HG03135 (cell line): ENCODE results near the gene PTPRD.
"Not testable (repeated sequence)": the region's sequence is repeated elsewhere in the genome, so short reads cannot be mapped to it uniquely, and the experiment has no call there.

Source experiments
- ATAC-seq: cut with Tn5 transposase; IDR thresholded peaks from one replicate; pipeline ENCODE4 v1.9.1; 2021; ENCODE audit warnings: mild to moderate bottlenecking, moderate library complexity; ENCODE audit not compliant: unreplicated experiment

The PTPRD gene

GRCh38 chr9:9410736-9411135, 1202.1 kb downstream of the PTPRD start:
- ATAC-seq, result no peak

GRCh38 chr9:9399982-9400381, 1212.8 kb downstream of the PTPRD start:
- ATAC-seq, result no peak

GRCh38 chr9:9396518-9396917, 1216.3 kb downstream of the PTPRD start:
- no peak for ATAC-seq

GRCh38 chr9:9395539-9395938, 1217.3 kb downstream of the PTPRD start:
- no peak for ATAC-seq

GRCh38 chr9:9392755-9393154, 1220.0 kb downstream of the PTPRD start:
- ATAC-seq, result no peak

GRCh38 chr9:9389904-9390303, 1222.9 kb downstream of the PTPRD start:
- ATAC-seq, result no peak

GRCh38 chr9:9387511-9388115, 1225.2 kb downstream of the PTPRD start:
- no peak for ATAC-seq

- ATAC-seq, result no peak
Observed at GRCh38 chr9:9362332-9362731, 1250.5 kb downstream of the PTPRD start.

- no peak for ATAC-seq
Observed at GRCh38 chr9:9352877-9353481, 1259.8 kb downstream of the PTPRD start.

GRCh38 chr9:9341203-9341602, 1271.6 kb downstream of the PTPRD start:
- no peak for ATAC-seq

- ATAC-seq, result no peak
Observed at GRCh38 chr9:9337129-9337528, 1275.7 kb downstream of the PTPRD start.

- no peak for ATAC-seq
Observed at GRCh38 chr9:9326749-9327148, 1286.1 kb downstream of the PTPRD start.

GRCh38 chr9:9319007-9319406, 1293.8 kb downstream of the PTPRD start:
- no peak for ATAC-seq

GRCh38 chr9:9310743-9311142, 1302.1 kb downstream of the PTPRD start:
- not testable (repeated sequence) for ATAC-seq

- no peak for ATAC-seq
Observed at GRCh38 chr9:9305600-9305999, 1307.2 kb downstream of the PTPRD start.

- no peak for ATAC-seq
Observed at GRCh38 chr9:9299134-9299533, 1313.7 kb downstream of the PTPRD start.

- ATAC-seq, result no peak
Observed at GRCh38 chr9:9286001-9286400, 1326.8 kb downstream of the PTPRD start.

- ATAC-seq, result no peak
Observed at GRCh38 chr9:9284201-9284600, 1328.6 kb downstream of the PTPRD start.

- ATAC-seq, result no peak
Observed at GRCh38 chr9:9283159-9283986, 1329.4 kb downstream of the PTPRD start.

- ATAC-seq, result no peak
Observed at GRCh38 chr9:9275601-9276000, 1337.2 kb downstream of the PTPRD start.

GRCh38 chr9:9257999-9258498, 1354.8 kb downstream of the PTPRD start:
- no peak for ATAC-seq

GRCh38 chr9:9246726-9247125, 1366.1 kb downstream of the PTPRD start:
- no peak for ATAC-seq
